ENCODE data around the gene BACE1.

BACE1 gene

DNA sequence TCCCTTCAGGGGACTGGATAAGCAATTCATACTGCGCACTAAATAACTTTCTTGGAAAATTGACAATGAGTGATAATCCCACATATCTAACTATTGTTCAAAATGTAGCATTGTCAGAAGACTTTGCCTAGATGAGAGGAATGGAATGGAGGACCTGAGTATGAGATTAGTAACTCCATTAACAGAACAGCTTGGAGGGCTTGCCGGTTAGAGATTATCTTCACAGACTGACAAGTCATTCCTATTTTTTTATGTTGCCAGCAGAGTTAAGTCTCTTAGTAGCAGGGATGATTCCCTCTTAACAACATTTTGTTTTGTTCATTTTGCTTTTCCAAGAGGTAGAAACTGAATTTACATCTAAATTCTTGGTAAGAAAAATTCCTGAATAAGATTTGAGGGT lies 32.0 kb downstream of the BACE1 start:
- TF ChIP-seq FOXP2 (optimal IDR thresholded peaks at IDR 0.05; ENCODE audit: borderline replicate concordance, extremely low read depth, extremely low read length, insufficient read depth), result no peak
- no peak for TF ChIP-seq REST (IDR thresholded peaks at IDR 0.05; ENCODE audit: insufficient read depth in 1 of 2, low read depth in 2 of 2, low read length in 2 of 2)
- TF ChIP-seq TAF1 (IDR thresholded peaks at IDR 0.05; ENCODE audit: borderline replicate concordance, insufficient read depth, low read length), result no peak
- TF ChIP-seq POLR2AphosphoS5 (IDR thresholded peaks at IDR 0.05; ENCODE audit: low read depth, low read length), result no peak
- TF ChIP-seq SIN3A (IDR thresholded peaks at IDR 0.05; ENCODE audit: borderline replicate concordance, insufficient read depth, low read length), result no peak

DNA sequence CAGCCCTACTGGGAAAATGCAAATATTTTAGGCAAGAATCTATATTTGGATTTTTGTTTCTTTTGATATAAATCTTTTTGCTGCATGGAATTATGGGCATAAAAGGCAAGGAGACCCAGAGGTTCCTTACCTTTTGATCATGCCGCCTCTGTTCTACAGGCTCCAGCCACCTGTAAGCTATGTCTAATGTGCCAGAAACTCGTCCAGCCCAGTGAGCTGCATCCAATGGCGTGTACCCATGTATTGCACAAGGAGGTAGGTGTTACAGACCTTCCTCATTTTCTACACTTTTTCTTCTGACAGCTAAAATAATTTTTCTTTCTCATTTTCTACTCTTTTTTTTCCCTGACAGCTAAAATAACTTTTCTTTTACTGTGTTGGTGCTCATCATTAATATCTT lies 33.1 kb downstream of the BACE1 start:
- TF ChIP-seq REST (IDR thresholded peaks at IDR 0.05; ENCODE audit: insufficient read depth in 1 of 2, low read depth in 2 of 2, low read length in 2 of 2) (no peak), POLR2AphosphoS5 (IDR thresholded peaks at IDR 0.05; ENCODE audit: low read depth, low read length) (no peak), SIN3A (IDR thresholded peaks at IDR 0.05; ENCODE audit: borderline replicate concordance, insufficient read depth, low read length) (no peak), TAF1 (IDR thresholded peaks at IDR 0.05; ENCODE audit: borderline replicate concordance, insufficient read depth, low read length) (no peak), FOXP2 (optimal IDR thresholded peaks at IDR 0.05; ENCODE audit: borderline replicate concordance, extremely low read depth, extremely low read length, insufficient read depth) (no peak)

GRCh38 chr11:117281869-117282268 lies 34.2 kb downstream of the BACE1 start:
- TF ChIP-seq TAF1 (IDR thresholded peaks at IDR 0.05; ENCODE audit: borderline replicate concordance, insufficient read depth, low read length) (no peak), SIN3A (IDR thresholded peaks at IDR 0.05; ENCODE audit: borderline replicate concordance, insufficient read depth, low read length) (no peak), REST (IDR thresholded peaks at IDR 0.05; ENCODE audit: insufficient read depth in 1 of 2, low read depth in 2 of 2, low read length in 2 of 2) (no peak), POLR2AphosphoS5 (IDR thresholded peaks at IDR 0.05; ENCODE audit: low read depth, low read length) (no peak), FOXP2 (optimal IDR thresholded peaks at IDR 0.05; ENCODE audit: borderline replicate concordance, extremely low read depth, extremely low read length, insufficient read depth) (no peak)

- TF ChIP-seq POLR2AphosphoS5 (IDR thresholded peaks at IDR 0.05; ENCODE audit: low read depth, low read length), result no peak
- no peak for TF ChIP-seq FOXP2 (optimal IDR thresholded peaks at IDR 0.05; ENCODE audit: borderline replicate concordance, extremely low read depth, extremely low read length, insufficient read depth)
- no peak for TF ChIP-seq REST (IDR thresholded peaks at IDR 0.05; ENCODE audit: insufficient read depth in 1 of 2, low read depth in 2 of 2, low read length in 2 of 2)
- no peak for TF ChIP-seq SIN3A (IDR thresholded peaks at IDR 0.05; ENCODE audit: borderline replicate concordance, insufficient read depth, low read length)
- no peak for TF ChIP-seq TAF1 (IDR thresholded peaks at IDR 0.05; ENCODE audit: borderline replicate concordance, insufficient read depth, low read length)
Measured at GRCh38 chr11:117281159-117281558, 34.9 kb downstream of the BACE1 start.
